ENCODE results near the gene SHH. TPM values are rescaled to one million over a fixed set of nuclear protein-coding genes. Genes with fewer than 3 reads are reported as not detected.

SHH gene
- total RNA-seq, 2 donors from 2014 or later, result 0.05 to 0.10 TPM

- no peaks in the 10 kb centered on the region for H3K9me3 Mint-ChIP-seq
- H3K4me3 Mint-ChIP-seq, result peak overlapping the region; percentile 71 to 81
- peak; percentile 76 to 83 for DNase-seq
- H3K27me3 Mint-ChIP-seq (ENCODE audit: low read depth), result peaks cover 59% of the 10 kb centered on the region
- peak; percentile 81 to 82 for ATAC-seq (replicated peaks in 1 of 2)
- H3K27ac Mint-ChIP-seq, result no peak overlapping the region
- H3K4me1 Mint-ChIP-seq (ENCODE audit: low read depth), result peaks cover 17% of the 10 kb centered on the region
- H3K36me3 Mint-ChIP-seq (ENCODE audit: insufficient read depth in 2 of 2), result no peaks in the 10 kb centered on the region
These were observed 7.1 kb downstream of the SHH start for GRCh38 chr7:155804897-155805825.

- Mint-ChIP-seq H3K36me3 (ENCODE audit: insufficient read depth in 2 of 2) (no peaks in the 10 kb centered on the region), H3K4me3 (peak overlapping the region; percentile 63 to 68), H3K9me3 (no peaks in the 10 kb centered on the region), H3K4me1 (ENCODE audit: low read depth) (peaks cover 17% of the 10 kb centered on the region), H3K27me3 (ENCODE audit: low read depth) (peaks cover 64% of the 10 kb centered on the region), H3K27ac (no peak overlapping the region)
- ATAC-seq (replicated peaks in 1 of 2) (no peak), DNase-seq (no peak)
These were observed 7.8 kb downstream of the SHH start for GRCh38 chr7:155804431-155804831.

GRCh38 chr7:155803418-155804376, 8.6 kb downstream of the SHH start:
- Mint-ChIP-seq H3K27me3 (ENCODE audit: low read depth) (peaks cover 64% of the 10 kb centered on the region), H3K27ac (no peak overlapping the region), H3K9me3 (no peaks in the 10 kb centered on the region), H3K4me1 (ENCODE audit: low read depth) (peaks cover 22% of the 10 kb centered on the region), H3K4me3 (peak overlapping the region; percentile 87 to 88), H3K36me3 (ENCODE audit: insufficient read depth in 2 of 2) (no peaks in the 10 kb centered on the region)
- DNase-seq (no peak), ATAC-seq (replicated peaks in 1 of 2) (no peak)

GRCh38 chr7:155802906-155803417, 9.3 kb downstream of the SHH start:
- H3K4me3 Mint-ChIP-seq, result peak overlapping the region; percentile 87 to 88
- H3K36me3 Mint-ChIP-seq (ENCODE audit: insufficient read depth in 2 of 2), result no peaks in the 10 kb centered on the region

GRCh38 chr7:155802291-155802690, 10.0 kb downstream of the SHH start:
- no peak for DNase-seq
- Mint-ChIP-seq H3K27ac (no peak overlapping the region), H3K9me3 (no peaks in the 10 kb centered on the region), H3K27me3 (ENCODE audit: low read depth) (peaks cover 62% of the 10 kb centered on the region), H3K4me3 (peak overlapping the region; percentile 56 to 65), H3K36me3 (ENCODE audit: insufficient read depth in 2 of 2) (no peaks in the 10 kb centered on the region), H3K4me1 (ENCODE audit: low read depth) (peaks cover 19% of the 10 kb centered on the region)
- no peak for ATAC-seq (replicated peaks in 1 of 2)

More at GRCh38 chr7:155802906-155803417, 9.3 kb downstream of the SHH start:
- Mint-ChIP-seq H3K9me3 (no peaks in the 10 kb centered on the region), H3K27me3 (ENCODE audit: low read depth) (peaks cover 69% of the 10 kb centered on the region), H3K4me1 (ENCODE audit: low read depth) (peaks cover 25% of the 10 kb centered on the region), H3K27ac (no peak overlapping the region)
- no peak for DNase-seq
- ATAC-seq (replicated peaks in 1 of 2), result no peak

GRCh38 chr7:155800741-155801267, 11.5 kb downstream of the SHH start:
- DNase-seq (no peak), ATAC-seq (replicated peaks in 1 of 2) (no peak)
- Mint-ChIP-seq H3K4me1 (ENCODE audit: low read depth) (peaks cover 13% of the 10 kb centered on the region), H3K27ac (no peak overlapping the region), H3K4me3 (no peak overlapping the region), H3K36me3 (ENCODE audit: insufficient read depth in 2 of 2) (no peaks in the 10 kb centered on the region), H3K9me3 (no peaks in the 10 kb centered on the region), H3K27me3 (ENCODE audit: low read depth) (peaks cover 50% of the 10 kb centered on the region)

GRCh38 chr7:155800301-155800700, 12.0 kb downstream of the SHH start:
- Mint-ChIP-seq H3K27ac (no peak overlapping the region), H3K27me3 (ENCODE audit: low read depth) (peaks cover 50% of the 10 kb centered on the region), H3K4me1 (ENCODE audit: low read depth) (peaks cover 13% of the 10 kb centered on the region), H3K4me3 (no peak overlapping the region), H3K9me3 (no peaks in the 10 kb centered on the region), H3K36me3 (ENCODE audit: insufficient read depth in 2 of 2) (no peaks in the 10 kb centered on the region)
- ATAC-seq (replicated peaks in 1 of 2) (no peak), DNase-seq (no peak)

GRCh38 chr7:155799514-155799913, 12.7 kb downstream of the SHH start:
- Mint-ChIP-seq H3K27ac (no peak overlapping the region), H3K4me1 (ENCODE audit: low read depth) (peaks cover 13% of the 10 kb centered on the region), H3K36me3 (ENCODE audit: insufficient read depth in 2 of 2) (no peaks in the 10 kb centered on the region), H3K4me3 (no peak overlapping the region), H3K27me3 (ENCODE audit: low read depth) (peaks cover 50% of the 10 kb centered on the region), H3K9me3 (no peaks in the 10 kb centered on the region)
- DNase-seq (no peak), ATAC-seq (replicated peaks in 1 of 2) (no peak)

- no peaks in the 10 kb centered on the region for H3K9me3 Mint-ChIP-seq
- DNase-seq (no peak), ATAC-seq (replicated peaks in 1 of 2) (no peak)
- peaks cover 50% of the 10 kb centered on the region for H3K27me3 Mint-ChIP-seq (ENCODE audit: low read depth)
- H3K27ac Mint-ChIP-seq, result no peak overlapping the region
- H3K36me3 Mint-ChIP-seq (ENCODE audit: insufficient read depth in 2 of 2), result no peaks in the 10 kb centered on the region
- peaks cover 13% of the 10 kb centered on the region for H3K4me1 Mint-ChIP-seq (ENCODE audit: low read depth)
- no peak overlapping the region for H3K4me3 Mint-ChIP-seq
These were observed 13.4 kb downstream of the SHH start for GRCh38 chr7:155798673-155799439.

- Mint-ChIP-seq H3K4me3 (no peak overlapping the region), H3K27me3 (ENCODE audit: low read depth) (peaks cover 43% of the 10 kb centered on the region), H3K9me3 (no peaks in the 10 kb centered on the region), H3K36me3 (ENCODE audit: insufficient read depth in 2 of 2) (no peaks in the 10 kb centered on the region), H3K4me1 (ENCODE audit: low read depth) (peaks cover 8% of the 10 kb centered on the region), H3K27ac (no peak overlapping the region)
- ATAC-seq (replicated peaks in 1 of 2) (peak; percentile 25 to 30), DNase-seq (no peak)
These were observed 14.7 kb downstream of the SHH start for GRCh38 chr7:155797262-155798250.

Data from activated T-cell treated with anti-CD3 and anti-CD28 coated beads, Interleukin-2, amount 50 U/mL, for 72 hours (primary cell).